CD4-positive, alpha-beta T cell (primary cell): ENCODE data around the gene P3H2. TPM values are rescaled to one million over a fixed set of nuclear protein-coding genes. Genes with fewer than 3 reads are reported as not detected.

Experiments used
- ATAC-seq: fragments of 200-7000 bp; cut with Tn5 transposase; one replicate; pipeline ENCODE4 v1.10.0; 2022; ENCODE audit warnings: mild to moderate bottlenecking; ENCODE audit not compliant: poor library complexity
- CTCF ChIA-PET: fragments of 350-600 bp; sonication (Branson Sonifier 250); formaldehyde crosslinking; loops from one replicate; lab custom pipeline; 2021; ENCODE audit warnings: antibody characterized with exemption, inconsistent platforms; lab: Charles Lee
- POLR2A ChIA-PET: fragments of 350-600 bp; sonication (Branson Sonifier 250); formaldehyde crosslinking; loops from one replicate; lab custom pipeline; 2021; ENCODE audit warnings: antibody characterized with exemption, inconsistent platforms; lab: Charles Lee
- DNase-seq, 14 experiments: peaks; one replicate each; pipeline ENCODE4 v3.0.0-alpha.2; 2013 to 2020; ENCODE audit warnings: mixed read lengths in 2 of 14
- H3K27ac ChIP-seq, 2 donors: one replicate each; pipeline versions ENCODE4 v1.5.1 to v1.7.0; 2013; ENCODE audit warnings: low read length in 2 of 2, low read depth in 1 of 2, mild to moderate bottlenecking in 1 of 2
- H3K27me3 ChIP-seq, 2 experiments: 1 replicate in 1 of 2; 2 replicates in 1 of 2; pipeline versions ENCODE4 v1.6.1 to v1.7.0; 2013; ENCODE audit warnings: low read length in 2 of 2, control low read depth in 1 of 2, mild to moderate bottlenecking in 1 of 2, moderate library complexity in 1 of 2; ENCODE audit not compliant: insufficient read depth in 2 of 2, control insufficient read depth in 1 of 2
- H3K36me3 ChIP-seq: one replicate; pipeline ENCODE4 v1.6.1; 2013; ENCODE audit warnings: low read length, control low read depth; ENCODE audit not compliant: insufficient read depth
- H3K4me1 ChIP-seq: one replicate; pipeline ENCODE4 v1.6.1; 2013; ENCODE audit warnings: low read length, control low read depth; ENCODE audit not compliant: insufficient read depth
- H3K4me3 ChIP-seq: one replicate; pipeline ENCODE4 v1.5.1; 2013; ENCODE audit warnings: mild to moderate bottlenecking, low read length, moderate library complexity
- H3K9me3 ChIP-seq, 2 experiments: 1 replicate in 1 of 2; 2 replicates in 1 of 2; pipeline versions ENCODE4 v1.6.1 to v1.7.0; 2013; ENCODE audit warnings: low read length in 2 of 2, mild to moderate bottlenecking in 2 of 2, control low read depth in 1 of 2, moderate library complexity in 1 of 2; ENCODE audit not compliant: control insufficient read depth in 1 of 2, insufficient read depth in 1 of 2
- H3K27ac Mint-ChIP-seq: one replicate; pipeline ENCODE4 v1.8.0; 2020; ENCODE audit warnings: mixed read lengths
- H3K27me3 Mint-ChIP-seq: one replicate; pipeline ENCODE4 v1.8.0; 2021; ENCODE audit warnings: mixed read lengths
- H3K36me3 Mint-ChIP-seq: one replicate; pipeline ENCODE4 v1.8.0; 2021; ENCODE audit warnings: low read depth, mixed read lengths
- H3K4me1 Mint-ChIP-seq: one replicate; pipeline ENCODE4 v1.8.0; 2021; ENCODE audit warnings: low read depth, mixed read lengths
- H3K4me3 Mint-ChIP-seq: one replicate; pipeline ENCODE4 v1.8.0; 2020; ENCODE audit warnings: mild to moderate bottlenecking, mixed read lengths
- H3K9me3 Mint-ChIP-seq: one replicate; pipeline ENCODE4 v1.8.0; 2020; ENCODE audit warnings: mixed read lengths
- CTCF ChIP-seq: fragments of 200-600 bp; IDR thresholded peaks from one replicate; pipeline ENCODE4 v1.8.0; 2022; ENCODE audit warnings: antibody characterized with exemption, mild to moderate bottlenecking
- intact Hi-C, 2 experiments: fragments of 100-400 bp; cut with DNase I in 1 of 2; cut with micrococcal nuclease in 1 of 2; formaldehyde crosslinking; loops; one replicate each; pipeline versions ENCODE4 v1.15.1 to v1.9.0; 2023 to 2025; cut with DNase I, micrococcal nuclease
- total RNA-seq, 174 experiments: library from RNA in 2 of 174; stranded (reverse) in 2 of 174; gene quantifications; one replicate each; pipeline ENCODE4 v1.2.3 and lab custom pipeline; 2021 to 2026

Gene P3H2
- total RNA-seq, 2 experiments from 2014 or later = not detected

DNA sequence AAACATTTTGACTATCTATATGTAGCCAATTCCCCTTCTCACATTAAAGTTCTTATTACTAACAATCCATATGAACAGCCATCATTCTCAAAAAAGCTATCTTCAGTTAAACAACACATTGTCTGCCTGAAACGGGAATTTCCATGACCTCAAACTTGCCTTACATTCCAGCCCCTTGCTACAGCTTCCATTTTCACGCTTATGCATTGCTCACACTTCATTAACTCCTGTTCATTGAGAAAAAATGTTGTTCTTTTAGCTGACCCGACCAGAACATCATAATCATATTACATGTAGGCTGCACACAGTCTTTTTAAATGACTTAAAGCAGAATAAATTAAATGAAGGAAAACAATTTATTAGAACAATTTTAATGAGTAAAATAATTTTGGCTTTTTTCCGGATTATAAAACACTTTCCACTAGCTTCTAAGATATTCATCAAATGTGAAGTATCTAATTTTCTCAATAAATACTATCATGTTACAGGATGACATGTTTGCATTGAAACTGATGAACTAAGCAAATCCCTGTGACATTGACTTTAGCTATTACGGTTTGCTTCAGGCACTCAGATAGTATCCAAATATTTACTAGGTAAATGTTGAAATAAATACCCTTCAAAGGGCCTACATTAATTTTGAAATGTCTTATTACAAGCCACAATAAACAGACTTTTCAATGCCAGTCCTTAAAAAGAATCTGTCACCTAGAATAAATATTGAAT, 49.9 kb downstream of the P3H2 start:
- Mint-ChIP-seq H3K9me3 (no peaks in the 10 kb centered on the region), H3K27ac (no peak overlapping the region), H3K4me1 (no peaks in the 10 kb centered on the region), H3K27me3 (peaks cover 29% of the 10 kb centered on the region), H3K36me3 (no peaks in the 10 kb centered on the region), H3K4me3 (no peak overlapping the region)
- ChIA-PET CTCF (no interaction called here), POLR2A (no interaction called here)
- DNase-seq = no peak
- Histone ChIP-seq H3K27me3 (peaks cover 0 to 4% of the 10 kb centered on the region in 2 experiments), H3K4me1 (no peaks in the 10 kb centered on the region), H3K9me3 (no peaks in the 10 kb centered on the region), H3K36me3 (no peaks in the 10 kb centered on the region), H3K4me3 (no peak overlapping the region), H3K27ac (no peak overlapping the region)
- intact Hi-C loops = no loop called here
- TF ChIP-seq CTCF = no peak
- ATAC-seq = no peak

DNA sequence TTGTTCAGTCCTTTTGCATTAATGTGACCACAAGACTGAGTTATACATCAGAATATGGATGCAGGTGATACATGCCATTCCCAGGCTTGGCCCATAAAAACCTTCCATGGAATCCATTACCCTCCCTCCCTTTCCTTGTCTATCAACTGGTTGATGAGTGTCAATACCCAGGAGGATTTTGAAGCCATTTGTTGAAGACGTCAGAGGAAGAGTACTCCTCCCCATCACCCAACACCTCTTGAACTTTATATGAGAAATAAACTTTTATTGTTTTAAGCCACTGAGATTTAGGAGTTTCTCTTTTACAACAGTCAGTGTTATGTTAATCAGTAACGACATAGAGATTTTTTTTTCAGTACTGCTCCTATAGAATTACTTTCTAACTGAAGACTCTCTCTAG, 55.5 kb downstream of the P3H2 start:
- ATAC-seq = no peak
- Mint-ChIP-seq H3K36me3 (no peaks in the 10 kb centered on the region), H3K27ac (no peak overlapping the region), H3K4me3 (no peak overlapping the region), H3K4me1 (no peaks in the 10 kb centered on the region), H3K27me3 (peaks cover 11% of the 10 kb centered on the region), H3K9me3 (no peaks in the 10 kb centered on the region)
- peaks cover 0 to 6% of the 10 kb centered on the region in 2 experiments for H3K27me3 ChIP-seq
- no peak for TF ChIP-seq CTCF
- H3K4me3 ChIP-seq = no peak overlapping the region
- DNase-seq = no peak
- H3K36me3 ChIP-seq = no peaks in the 10 kb centered on the region
- ChIA-PET CTCF (no interaction called here), POLR2A (no interaction called here)
- intact Hi-C loops = no loop called here
- no peak overlapping the region for H3K27ac ChIP-seq
- no peaks in the 10 kb centered on the region for H3K9me3 ChIP-seq
- no peaks in the 10 kb centered on the region for H3K4me1 ChIP-seq

DNA sequence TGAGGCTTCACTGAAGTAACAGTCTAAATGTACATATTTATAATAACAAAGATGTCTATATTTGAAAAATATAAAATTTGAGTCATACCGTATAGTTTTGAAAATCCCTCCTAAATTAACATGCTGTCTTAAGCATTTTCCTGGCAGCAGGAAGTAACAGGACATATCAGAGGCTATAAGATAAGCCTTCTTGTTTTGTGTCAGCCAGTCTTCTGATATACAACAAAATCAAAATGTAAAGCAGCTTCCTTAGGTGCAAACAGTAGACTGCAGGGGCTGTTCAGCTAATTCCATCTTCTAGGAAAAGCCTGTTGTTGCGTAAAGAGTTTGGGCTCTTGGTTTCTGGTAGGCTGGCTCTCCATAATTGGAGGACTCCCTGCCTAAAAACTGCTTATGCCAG, 56.0 kb downstream of the P3H2 start:
- no peak for TF ChIP-seq CTCF
- POLR2A ChIA-PET = no interaction called here

More for the DNA sequence above, 56.0 kb downstream of the P3H2 start:
- DNase-seq (no peak), ATAC-seq (no peak)
- Mint-ChIP-seq H3K9me3 (no peaks in the 10 kb centered on the region), H3K4me1 (no peaks in the 10 kb centered on the region), H3K27ac (no peak overlapping the region), H3K27me3 (peaks cover 11% of the 10 kb centered on the region), H3K4me3 (no peak overlapping the region), H3K36me3 (no peaks in the 10 kb centered on the region)
- H3K4me1 ChIP-seq = no peaks in the 10 kb centered on the region
- peaks cover 0 to 6% of the 10 kb centered on the region in 2 experiments for H3K27me3 ChIP-seq
- CTCF ChIA-PET = no interaction called here
- no peak overlapping the region for H3K4me3 ChIP-seq
- no peaks in the 10 kb centered on the region for H3K9me3 ChIP-seq
- H3K36me3 ChIP-seq = no peaks in the 10 kb centered on the region
- intact Hi-C loops = no loop called here
- no peak overlapping the region for H3K27ac ChIP-seq
